CMK (cell line): Measurements from ENCODE around the gene GRAMD1A.

Experiments used
- DNase-seq: peaks from one replicate; pipeline ENCODE4 v3.0.0-alpha.2; 2010; ENCODE audit warnings: low read depth

The GRAMD1A gene

DNA sequence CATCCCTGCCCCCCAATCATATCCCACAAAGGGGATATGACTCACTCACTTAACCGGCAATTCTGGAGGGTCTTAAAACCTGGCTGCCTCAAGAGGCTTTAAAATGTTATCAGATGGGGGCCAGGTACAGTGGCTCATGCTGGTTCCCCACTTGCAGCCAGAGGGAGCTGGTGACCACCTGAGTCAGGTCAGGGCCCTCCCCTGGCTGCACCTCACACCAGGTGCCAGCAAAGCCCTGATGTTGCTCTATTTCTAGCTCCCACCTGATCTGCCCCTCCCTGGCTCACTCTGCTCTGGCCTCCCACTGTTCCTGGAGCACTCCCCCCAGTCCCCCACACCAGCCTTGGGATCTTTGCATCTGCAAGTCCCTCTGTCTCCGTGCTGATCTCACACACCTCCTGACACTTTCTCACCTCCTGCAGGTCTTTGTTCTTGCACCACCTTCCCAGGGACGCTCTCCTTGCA lies 55.6 kb downstream of the GRAMD1A start:
- no peak for DNase-seq

DNA sequence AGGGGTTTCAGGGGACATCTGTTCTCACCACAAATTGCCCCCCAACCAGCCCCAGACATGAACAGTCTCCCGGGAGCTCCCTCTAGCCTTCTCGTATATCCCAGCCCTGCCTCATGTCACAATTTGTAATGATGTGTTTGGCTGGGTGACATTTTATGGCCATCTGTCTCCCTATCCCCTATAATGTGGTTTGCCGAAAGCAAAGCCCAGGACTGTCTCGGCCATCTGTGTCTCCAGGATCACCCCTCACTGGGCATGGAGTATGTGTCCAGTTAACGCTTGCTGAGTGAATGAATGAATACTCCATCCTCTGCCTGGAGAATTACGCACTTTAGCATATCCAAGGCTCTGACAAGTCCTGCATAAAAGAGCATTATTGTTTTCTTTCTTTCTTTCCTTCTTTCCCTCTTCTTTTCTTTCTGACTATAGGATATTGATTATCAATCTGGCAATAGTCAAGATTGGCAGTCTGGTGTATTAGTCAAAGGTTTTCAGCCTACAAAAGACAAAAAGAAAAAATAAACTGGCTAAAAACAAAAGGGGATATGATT lies 56.5 kb downstream of the GRAMD1A start:
- DNase-seq, result no peak

DNA sequence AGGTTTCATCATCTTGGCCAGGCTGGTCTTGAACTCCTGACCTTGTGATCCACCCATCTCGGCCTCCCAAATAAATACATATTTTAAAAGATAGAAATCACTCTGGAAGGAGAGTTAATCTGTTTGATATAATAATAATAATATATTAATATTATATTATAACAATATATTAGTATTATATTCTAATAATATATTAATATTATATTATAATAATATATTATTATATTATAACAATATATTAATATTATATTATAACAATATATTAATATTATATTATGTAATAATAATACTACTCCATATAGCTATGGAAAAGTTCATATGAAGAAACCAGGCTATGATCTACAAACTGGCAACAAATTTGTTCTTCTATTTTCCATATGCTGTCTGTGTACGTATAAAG lies 58.2 kb downstream of the GRAMD1A start:
- DNase-seq, result no peak

DNA sequence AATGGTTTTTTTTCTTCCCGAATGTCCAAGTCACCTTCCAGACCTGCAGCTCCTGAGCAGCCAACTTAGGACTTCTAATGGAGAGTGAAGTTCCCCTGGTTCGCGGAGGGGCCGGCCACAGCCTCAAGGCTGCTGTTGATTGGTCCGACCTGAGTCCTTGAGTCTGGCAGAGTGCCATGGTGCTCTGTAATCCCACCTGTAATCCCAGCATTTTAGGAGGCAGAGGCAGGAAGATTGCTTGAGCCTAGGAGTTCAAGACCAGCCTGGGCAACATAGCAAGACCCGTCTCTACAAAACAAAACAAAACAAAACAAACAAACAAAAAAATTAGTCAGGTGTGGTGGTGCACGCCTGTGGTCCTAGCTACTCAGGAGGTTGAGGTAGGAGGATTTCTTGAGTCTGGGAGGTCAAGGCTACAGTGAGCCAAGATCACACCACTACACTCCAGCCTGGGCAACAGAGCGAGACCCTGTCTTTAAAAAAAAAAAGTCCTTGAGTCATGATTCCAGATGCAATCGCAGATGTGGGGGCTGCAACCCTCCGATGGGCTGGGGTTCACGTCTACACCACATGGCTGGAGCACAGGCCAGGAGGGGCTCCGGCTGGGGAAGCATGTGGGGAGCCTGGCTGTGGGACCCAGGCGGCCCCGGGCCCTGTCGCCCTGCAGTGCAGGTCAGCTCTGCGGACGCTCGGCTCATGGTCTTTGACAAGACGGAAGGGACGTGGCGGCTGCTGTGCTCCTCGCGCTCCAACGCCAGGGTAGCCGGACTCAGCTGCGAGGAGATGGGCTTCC lies 59.1 kb downstream of the GRAMD1A start:
- DNase-seq, result no peak

DNA sequence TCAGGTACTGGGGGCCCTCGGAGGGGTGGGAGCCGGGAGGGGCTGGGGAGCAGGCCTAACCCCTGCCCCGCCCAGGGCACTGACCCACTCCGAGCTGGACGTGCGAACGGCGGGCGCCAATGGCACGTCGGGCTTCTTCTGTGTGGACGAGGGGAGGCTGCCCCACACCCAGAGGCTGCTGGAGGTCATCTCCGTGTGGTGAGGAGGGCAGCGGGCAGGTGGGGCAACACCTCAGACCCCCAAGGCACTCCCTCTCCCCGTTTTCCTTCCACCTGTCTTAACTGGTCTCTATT lies 59.6 kb downstream of the GRAMD1A start:
- DNase-seq, result no peak

DNA sequence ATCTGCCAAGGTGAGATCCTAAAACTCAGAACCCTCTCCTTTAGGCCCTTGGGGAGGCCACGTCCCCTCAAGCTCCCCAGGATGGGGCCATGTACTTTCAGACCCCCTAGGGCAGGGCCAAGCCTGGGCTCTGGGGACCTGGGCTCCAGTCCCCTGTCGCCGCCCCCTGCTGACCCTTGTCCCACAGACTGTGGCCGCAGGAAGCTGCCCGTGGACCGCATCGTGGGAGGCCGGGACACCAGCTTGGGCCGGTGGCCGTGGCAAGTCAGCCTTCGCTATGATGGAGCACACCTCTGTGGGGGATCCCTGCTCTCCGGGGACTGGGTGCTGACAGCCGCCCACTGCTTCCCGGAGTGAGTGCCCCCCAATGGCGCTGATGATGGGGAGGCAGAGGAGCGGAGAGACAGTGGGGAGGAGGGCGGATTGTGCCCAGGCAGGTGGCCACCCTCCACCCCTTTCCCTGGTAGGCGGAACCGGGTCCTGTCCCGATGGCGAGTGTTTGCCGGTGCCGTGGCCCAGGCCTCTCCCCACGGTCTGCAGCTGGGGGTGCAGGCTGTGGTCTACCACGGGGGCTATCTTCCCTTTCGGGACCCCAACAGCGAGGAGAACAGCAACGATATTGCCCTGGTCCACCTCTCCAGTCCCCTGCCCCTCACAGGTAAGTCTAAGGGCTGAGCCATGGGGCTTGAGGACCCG lies 60.2 kb downstream of the GRAMD1A start:
- no peak for DNase-seq

DNA sequence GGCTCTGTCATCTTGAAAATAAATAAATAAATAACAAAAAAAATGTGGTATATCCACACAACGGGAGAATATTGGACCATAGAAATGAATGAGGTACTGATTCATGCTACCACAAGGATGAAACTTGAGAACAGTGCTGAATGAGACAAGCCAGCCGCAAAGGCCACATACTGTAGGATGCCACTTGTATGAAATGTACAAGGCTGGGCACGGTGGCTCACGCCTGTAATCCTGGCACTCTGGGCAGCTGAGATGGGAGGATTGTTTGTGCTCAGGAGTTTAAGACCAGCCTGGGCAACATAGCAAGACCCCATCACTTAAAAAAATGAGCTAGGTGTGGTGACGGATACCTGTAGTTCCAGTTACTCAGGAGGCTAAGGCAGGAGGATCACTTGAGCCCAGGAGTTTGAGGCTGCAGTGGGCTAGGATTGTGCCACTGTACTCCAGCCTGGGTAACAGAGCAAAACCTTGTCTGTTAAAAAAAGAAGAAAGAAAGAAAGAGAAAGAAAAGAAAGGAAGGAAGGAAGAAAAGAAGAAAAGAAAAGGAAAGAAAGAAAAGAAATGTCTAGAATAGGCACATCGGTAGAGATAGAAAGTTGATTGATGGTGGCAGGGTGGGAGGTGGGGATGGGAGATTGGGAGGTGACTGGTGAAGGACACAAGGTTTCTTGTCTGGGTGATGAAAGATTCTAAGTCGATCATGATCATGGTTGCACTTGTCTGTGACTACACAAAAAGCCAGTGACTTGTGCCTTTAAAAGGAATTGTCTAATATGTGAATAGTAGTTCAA lies 61.7 kb downstream of the GRAMD1A start:
- DNase-seq, result no peak

DNA sequence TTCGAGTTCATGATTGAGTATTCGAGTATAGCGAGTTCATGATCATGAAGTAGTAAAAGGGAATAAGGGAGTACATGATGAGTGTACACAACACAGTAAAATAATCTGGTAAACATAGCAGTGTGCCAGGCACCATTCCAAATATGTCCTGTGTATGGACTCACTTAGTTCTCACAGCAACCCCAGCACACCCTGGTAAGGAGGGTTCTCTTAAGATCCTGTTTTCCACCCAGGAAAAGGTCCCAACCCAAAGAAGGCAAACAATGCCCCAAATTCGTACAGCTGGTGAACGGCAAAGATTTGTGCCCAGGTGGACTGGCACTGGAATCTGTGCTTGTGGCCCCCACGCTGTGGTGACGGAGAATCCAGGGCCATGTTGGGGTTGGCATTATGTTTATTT lies 62.8 kb downstream of the GRAMD1A start:
- no peak for DNase-seq

DNA sequence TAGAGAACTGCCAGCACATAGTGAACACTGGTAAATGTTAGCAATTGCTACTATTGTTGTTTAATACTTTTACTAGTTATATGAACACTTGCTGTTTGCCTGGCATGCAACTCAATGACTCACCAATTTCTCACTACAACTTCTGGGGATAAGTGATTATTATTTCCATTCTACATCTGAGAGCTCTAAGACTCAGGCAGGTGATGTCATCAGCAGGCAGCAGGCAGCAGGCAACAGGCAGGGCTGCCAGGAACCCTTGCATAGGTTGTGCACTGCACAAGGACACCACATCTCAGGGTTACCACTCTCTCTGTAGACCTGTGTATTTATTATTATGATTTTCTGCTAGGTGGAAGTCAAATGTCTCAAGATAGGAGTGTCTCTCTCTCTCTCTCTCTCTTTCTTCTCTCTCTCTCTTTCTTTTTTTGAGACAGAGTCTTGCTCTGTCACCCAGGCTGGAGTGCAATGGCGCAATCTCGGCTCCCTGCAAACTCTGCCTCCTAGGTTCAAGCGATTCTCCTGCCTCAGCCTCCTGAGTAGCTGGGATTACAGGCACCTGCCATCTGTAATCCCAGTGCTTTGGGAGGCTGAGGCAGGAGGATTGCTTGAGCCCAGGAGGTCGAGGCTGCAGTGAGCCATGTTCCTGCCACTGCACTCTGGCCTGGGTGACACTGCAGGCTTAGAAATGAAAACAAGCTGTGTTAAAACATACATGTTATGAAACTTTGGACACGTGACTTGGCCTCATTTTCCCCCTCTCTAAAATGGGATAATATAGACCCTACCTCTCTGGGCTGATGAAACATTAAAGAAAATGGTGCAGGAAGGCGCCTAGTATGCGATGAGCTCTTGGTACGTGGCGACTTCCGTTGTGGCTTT lies 64.1 kb downstream of the GRAMD1A start:
- DNase-seq, result no peak

DNA sequence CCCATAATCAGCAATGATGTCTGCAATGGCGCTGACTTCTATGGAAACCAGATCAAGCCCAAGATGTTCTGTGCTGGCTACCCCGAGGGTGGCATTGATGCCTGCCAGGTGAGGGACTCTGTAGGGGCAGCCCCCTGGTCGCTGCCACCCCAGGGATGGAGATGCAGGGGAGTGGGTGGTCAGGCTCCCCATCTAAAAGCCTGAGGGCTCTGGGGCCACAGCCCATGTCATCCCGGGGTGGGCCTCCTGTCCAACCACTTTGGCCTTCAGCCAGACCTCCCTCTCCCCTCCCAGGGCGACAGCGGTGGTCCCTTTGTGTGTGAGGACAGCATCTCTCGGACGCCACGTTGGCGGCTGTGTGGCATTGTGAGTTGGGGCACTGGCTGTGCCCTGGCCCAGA lies 65.5 kb downstream of the GRAMD1A start:
- no peak for DNase-seq

DNA sequence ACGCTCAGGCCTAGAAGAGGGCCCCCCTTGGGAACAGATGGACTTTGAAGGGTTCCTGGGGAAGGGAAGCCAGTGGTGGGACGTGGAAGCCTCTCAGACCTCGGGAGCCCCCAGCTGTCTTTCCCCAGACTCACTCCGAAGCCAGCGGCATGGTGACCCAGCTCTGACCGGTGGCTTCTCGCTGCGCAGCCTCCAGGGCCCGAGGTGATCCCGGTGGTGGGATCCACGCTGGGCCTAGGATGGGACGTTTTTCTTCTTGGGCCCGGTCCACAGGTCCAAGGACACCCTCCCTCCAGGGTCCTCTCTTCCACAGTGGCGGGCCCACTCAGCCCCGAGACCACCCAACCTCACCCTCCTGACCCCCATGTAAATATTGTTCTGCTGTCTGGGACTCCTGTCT lies 66.0 kb downstream of the GRAMD1A start:
- no peak for DNase-seq

DNA sequence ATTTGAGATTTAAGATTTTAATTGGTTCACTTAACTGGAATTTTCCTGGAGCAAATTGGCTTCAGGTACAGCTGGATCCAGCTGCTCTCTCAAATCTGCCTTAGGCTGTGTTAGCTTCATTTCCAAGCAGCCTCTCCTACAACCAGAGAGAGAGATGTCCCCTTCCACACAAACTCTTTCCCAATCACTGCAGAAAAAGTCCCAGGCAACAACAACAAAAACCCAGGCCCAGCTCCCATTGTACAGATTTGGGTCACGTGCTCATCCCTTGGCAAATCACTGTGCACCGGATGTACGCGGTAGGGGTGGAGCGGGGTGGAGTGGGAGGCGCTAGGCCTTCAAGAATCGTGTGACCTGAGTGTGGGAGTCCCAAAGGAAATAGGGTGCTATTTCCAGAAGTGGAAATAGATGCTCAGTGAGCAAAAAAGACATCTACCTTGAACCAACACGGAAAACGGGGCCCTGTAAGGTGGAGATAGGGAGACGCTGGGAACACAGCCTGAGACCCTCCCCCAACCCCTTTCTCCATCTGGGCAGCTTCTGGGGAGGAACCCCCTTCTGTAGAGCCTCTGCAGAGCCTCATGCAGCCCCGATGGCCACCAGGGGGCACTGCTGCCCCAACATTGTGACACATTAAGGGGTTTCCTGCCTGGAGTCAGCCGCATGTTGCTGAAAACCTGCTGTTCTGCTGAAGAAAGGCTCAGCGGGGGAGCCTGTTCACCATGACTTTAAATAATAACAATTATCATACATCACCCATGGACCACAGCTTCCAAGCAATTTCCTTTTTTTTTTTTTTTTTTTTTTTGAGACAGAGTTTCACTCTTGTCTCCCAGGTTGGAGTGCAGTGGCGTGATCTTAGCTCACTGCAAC lies 66.8 kb downstream of the GRAMD1A start:
- peak; percentile 81 for DNase-seq

DNA sequence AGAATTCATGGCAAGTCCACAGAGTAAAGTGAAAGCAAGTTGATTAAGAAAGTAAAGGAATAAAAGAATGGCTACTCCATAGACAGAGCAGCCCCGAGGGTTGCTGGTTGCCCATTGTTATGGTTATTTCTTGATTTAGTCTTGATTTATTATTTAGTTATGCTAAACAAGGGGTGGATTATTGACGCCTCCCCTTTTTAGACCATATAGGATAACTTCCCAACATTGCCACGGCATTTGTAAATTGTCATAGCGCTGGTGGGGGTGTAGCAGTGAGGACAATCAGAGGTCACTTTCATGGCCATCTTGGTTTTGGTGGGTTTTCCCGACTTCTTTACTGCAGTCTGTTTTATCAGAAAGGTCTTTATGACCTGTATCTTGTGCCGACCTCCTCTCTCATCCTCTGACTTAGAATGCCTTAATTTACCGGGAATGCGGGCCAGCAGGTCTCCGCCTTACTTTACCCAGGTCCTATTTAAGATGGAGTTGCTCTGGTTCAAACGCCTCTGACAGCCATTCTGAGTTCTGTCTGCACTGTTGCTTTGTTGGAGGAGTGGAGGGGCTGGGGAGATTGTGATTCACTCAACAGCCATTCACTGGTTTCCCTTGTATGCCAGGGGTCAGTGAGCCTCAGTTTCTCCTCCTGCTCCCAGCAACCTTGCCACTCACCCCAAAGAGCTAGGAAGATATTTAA lies 69.0 kb downstream of the GRAMD1A start:
- DNase-seq, result no peak

DNA sequence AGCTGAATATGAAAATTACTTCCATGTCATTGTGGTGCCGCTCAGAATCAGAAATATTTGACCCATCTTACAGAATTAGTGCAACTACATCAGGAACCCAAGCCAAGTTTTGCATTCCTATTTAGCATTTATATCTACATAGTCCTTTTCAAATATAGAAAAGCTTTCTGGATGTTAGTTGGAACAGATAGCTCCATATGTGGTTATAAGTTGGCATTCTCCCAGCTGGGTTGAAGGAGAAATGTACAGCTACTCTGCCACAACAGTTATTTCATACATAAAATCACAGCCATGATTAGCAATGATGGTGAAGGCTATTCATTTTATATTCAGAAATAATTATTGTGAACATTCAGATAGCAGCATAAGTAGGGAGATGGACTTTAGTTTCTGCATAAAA lies 69.6 kb downstream of the GRAMD1A start:
- DNase-seq, result no peak

DNA sequence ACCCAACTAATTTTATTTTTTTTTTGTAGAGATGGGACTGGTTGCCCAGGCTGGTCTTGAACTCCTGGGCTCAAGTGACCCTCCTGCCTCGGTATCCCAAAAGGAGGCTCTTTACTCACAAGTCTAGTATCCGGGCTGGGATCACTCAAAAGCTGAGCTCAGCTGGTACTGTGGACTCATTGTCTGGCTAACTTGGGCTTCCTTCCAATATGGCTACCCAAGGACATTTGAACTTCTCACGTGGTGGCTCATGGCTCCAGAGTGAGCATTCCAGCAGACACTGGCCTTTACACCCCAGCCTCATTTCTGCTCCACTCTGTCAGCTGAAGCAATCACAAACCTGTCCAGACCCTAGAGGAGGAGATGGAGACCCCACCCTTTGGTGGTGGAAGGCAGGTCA lies 70.3 kb downstream of the GRAMD1A start:
- DNase-seq, result no peak

DNA sequence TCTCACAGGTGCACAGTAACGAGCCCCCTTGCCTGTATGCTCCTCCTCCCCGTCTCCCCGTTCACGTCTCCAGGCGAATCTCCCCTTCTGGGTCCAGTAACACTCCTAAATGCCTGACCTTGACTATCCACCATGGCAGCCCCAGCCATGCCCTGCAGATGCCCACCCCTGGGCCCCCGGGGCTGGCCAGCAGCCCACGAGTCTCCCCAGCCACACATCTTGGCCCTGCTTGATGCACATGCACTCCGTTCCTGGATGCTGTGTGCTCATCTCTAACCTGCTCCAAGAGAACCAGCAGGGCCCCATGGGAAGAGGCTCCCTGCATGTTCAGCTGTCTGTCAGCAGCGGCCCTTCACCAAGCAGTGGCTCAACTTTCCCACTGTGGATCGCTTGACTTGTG lies 73.4 kb downstream of the GRAMD1A start:
- DNase-seq, result no peak

DNA sequence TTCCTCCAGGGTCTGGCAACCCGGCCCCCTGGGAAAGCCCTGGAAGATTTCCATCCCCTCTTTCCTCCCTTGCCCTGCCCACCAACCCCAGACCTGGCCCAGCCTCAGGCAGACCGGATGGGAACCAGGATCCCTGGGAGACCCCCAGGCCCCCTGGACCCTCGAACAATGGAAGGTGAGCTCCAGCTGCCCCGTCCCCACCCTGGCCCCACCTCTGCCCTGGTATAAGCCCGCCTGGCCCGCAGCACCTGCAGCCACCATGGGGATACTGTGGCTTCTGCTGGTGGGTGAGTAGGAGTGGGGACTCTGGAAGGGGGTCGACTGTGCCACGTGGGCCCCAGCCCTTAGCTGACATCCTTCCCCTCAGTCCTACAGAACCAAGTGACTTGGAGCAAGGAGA lies 73.8 kb downstream of the GRAMD1A start:
- DNase-seq, result no peak

DNA sequence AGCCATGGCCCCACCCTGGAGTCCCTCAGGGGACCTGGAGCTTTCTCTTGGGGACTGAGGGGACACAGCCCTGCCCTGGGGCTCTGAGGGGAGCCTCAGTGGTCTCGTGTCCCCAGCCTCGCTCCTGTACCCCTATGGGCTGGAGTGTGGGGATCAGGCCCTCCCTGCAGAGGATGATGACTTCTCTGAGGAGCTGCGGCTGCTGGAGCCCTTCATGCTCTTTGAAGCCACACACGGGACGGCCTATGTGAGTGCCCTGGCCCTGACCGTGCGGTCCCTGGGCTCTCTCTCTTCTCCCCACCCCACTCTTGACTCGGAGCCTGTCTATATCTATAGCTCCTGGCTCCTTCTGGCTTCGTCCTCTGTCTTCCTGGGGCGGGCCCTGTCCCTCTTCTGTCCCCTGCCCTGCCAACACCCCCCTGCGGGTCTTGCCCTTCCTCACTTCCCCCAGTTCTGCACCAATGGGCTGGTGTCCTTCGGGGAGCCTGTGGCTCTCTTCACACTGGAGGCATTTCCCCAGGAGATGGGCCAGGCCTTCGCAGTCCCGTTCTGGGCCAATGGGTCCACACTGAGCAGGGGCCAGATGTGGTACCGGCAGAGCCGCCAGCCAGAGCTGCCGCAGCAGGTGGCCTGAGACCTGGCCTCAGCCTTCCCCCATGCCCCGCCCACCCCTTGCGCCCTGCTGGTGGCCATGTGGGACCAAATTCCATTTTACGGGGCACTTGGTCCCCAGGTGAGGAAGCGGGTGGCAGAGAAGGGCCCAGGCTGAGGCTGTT lies 74.5 kb downstream of the GRAMD1A start:
- no peak for DNase-seq
